Karpas-422 (cell line): ENCODE measurements around the gene GAS7. TPM values are rescaled to one million over a fixed set of nuclear protein-coding genes. Genes with fewer than 3 reads are reported as not detected.
"Not testable (repeated sequence)": the region's sequence is repeated elsewhere in the genome, so short reads cannot be mapped to it uniquely, and the experiment has no call there.

Source experiments
- DNase-seq: peaks from one replicate; pipeline ENCODE4 v3.0.0-alpha.2; 2015
- H2AFZ ChIP-seq: fragments of 200-600 bp; sonication (generic); 2 replicates; pipeline ENCODE4 v1.6.1; 2014; ENCODE audit warnings: antibody characterized with exemption, low read length, mixed read lengths
- H3K27ac ChIP-seq: fragments of 200-600 bp; sonication (generic); 2 replicates; pipeline ENCODE4 v1.5.1; 2014; ENCODE audit warnings: mild to moderate bottlenecking, low read length, moderate library complexity
- H3K27me3 ChIP-seq: fragments of 200-600 bp; sonication (generic); 2 replicates; pipeline ENCODE4 v1.6.1; 2014; ENCODE audit warnings: low read length, mixed read lengths
- H3K36me3 ChIP-seq: fragments of 200-600 bp; sonication (generic); 2 replicates; pipeline ENCODE4 v1.6.1; 2014; ENCODE audit warnings: low read length, mixed read lengths; ENCODE audit not compliant: insufficient read depth
- H3K4me1 ChIP-seq: fragments of 200-600 bp; sonication (generic); 2 replicates; pipeline ENCODE4 v1.6.1; 2014; ENCODE audit warnings: mild to moderate bottlenecking, low read length, mixed read lengths
- H3K4me2 ChIP-seq: fragments of 200-600 bp; sonication (generic); 2 replicates; pipeline ENCODE4 v1.6.1; 2014; ENCODE audit warnings: low read length, low read depth, mild to moderate bottlenecking; ENCODE audit not compliant: poor library complexity, severe bottlenecking
- H3K4me3 ChIP-seq: fragments of 200-600 bp; sonication (generic); 2 replicates; pipeline ENCODE4 v1.5.1; 2014; ENCODE audit warnings: mild to moderate bottlenecking, antibody characterized with exemption, low read length, mixed read lengths
- H3K79me2 ChIP-seq: fragments of 200-600 bp; sonication (generic); 2 replicates; pipeline ENCODE4 v1.6.1; 2014; ENCODE audit warnings: mild to moderate bottlenecking, low read length, mixed read lengths
- H3K9ac ChIP-seq: fragments of 200-600 bp; sonication (generic); 2 replicates; pipeline ENCODE4 v1.6.0; 2014; ENCODE audit warnings: low read length
- H3K9me2 ChIP-seq: fragments of 200-600 bp; sonication (generic), shearing (Covaris generic); replicated peaks from 2 replicates; pipeline ENCODE4 v1.6.0; 2014; ENCODE audit warnings: mild to moderate bottlenecking, low read length, moderate library complexity; ENCODE audit not compliant: insufficient read depth
- H3K9me3 ChIP-seq: fragments of 300-700, 200-600 bp; sonication (generic); 2 replicates; pipeline ENCODE4 v1.6.1; 2014; ENCODE audit warnings: low read length, mixed read lengths
- H4K20me1 ChIP-seq: fragments of 200-600 bp; sonication (generic); 2 replicates; pipeline ENCODE4 v1.6.1; 2014; ENCODE audit warnings: mild to moderate bottlenecking, antibody characterized with exemption, low read length, low read depth; ENCODE audit not compliant: insufficient read depth
- total RNA-seq: library from RNA; depleted of rRNA; stranded (reverse); fragments of >200 nt; shearing (Covaris generic); gene quantifications from 2 replicates; pipeline ENCODE4 v1.2.3, GENCODE V29; 2014; ENCODE audit warnings: low replicate concordance

The GAS7 gene
- total RNA-seq, 1 experiment from 2014 or later: 79.9 TPM

DNA sequence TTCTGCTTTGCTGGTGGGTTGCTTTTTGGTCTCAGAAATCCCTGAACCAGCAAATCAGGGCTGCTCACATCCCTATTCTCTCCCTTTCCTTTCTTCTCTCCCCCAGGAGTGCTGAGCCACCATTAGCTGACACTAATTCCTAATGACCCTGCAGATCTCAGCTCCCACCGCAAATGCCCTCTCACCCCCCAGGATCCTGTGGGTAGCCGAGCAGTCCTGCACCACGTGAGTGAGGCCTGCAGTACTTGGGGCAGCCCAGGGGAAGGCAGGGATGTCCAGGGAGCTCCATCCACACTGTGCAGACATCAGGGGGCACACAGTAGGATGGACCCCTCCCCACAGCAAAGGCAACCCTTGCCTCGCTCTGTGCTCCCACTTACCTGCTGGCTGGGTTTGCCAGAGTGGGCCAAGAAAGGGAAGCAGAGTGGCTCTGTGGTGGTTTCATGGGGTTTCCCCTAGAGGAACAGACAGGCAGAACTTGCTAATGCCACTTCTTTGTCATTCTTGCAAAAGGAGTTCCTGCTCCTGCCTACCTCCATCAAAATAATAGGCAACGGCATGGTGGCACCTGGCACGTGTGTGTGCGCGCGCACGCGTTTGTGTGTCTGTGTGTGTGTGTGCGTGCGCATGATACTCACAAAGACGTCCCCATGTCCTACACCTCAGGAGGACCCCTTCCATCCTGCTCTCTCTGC, 135.6 kb downstream of the GAS7 start:
- H3K4me3 ChIP-seq: peak overlapping the region; percentile 41; the same call in 1 of the 2 replicates
- no peaks in the 10 kb centered on the region for H3K79me2 ChIP-seq
- H3K27ac ChIP-seq: peak overlapping the region; percentile 59
- peak overlapping the region; percentile 59 for H2AFZ ChIP-seq
- no peaks in the 10 kb centered on the region for H4K20me1 ChIP-seq
- no peaks in the 10 kb centered on the region for H3K27me3 ChIP-seq
- DNase-seq: peak; percentile 71
- peaks cover 58% of the 10 kb centered on the region for H3K4me1 ChIP-seq
- H3K9me3 ChIP-seq: peaks cover 7% of the 10 kb centered on the region; the same call in 1 of the 2 replicates
- H3K4me2 ChIP-seq: peak overlapping the region; percentile 70
- peak overlapping the region; percentile 71 for H3K9ac ChIP-seq
- H3K36me3 ChIP-seq: no peaks in the 10 kb centered on the region; the same call in 1 of the 2 replicates
- H3K9me2 ChIP-seq: no peaks in the 10 kb centered on the region

DNA sequence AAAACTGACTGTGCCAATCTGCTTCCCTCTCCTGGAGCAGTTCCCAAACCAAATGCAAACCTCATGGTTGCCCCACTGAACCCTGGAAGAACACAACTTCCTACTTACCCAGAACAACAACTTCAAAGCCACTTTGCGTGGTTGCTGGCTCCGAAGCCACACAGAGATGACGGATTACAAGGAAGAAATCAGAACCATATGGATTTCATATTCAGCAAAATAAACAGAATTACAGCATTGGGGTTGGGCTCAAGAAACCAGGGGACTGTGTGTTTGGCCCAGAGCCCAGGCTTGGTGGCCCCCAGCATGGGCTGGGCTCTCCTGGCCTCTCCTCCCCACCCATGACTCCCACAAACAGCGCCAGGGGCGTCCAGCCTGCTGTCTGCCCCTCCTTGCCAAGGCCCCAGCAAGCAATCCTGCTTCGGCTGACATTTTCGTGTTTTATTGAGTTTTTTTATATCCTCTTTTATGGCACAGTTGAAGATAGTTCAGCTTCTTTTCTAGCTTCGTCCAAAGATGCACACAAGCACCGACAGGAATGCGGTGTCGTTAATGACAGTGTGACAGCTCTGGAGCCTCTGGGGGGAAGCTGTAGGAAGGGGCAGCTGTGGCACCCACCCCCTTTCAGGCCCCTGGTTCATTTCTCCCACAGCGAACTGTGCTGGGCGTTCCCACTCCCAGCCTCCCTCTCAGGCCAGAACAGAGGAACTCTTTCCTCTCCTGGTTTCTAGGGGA, 137.1 kb downstream of the GAS7 start:
- peaks cover 58% of the 10 kb centered on the region for H3K4me1 ChIP-seq
- H3K4me3 ChIP-seq: no peak overlapping the region
- no peaks in the 10 kb centered on the region for H3K27me3 ChIP-seq
- H3K36me3 ChIP-seq: no peaks in the 10 kb centered on the region; the same call in 1 of the 2 replicates
- H3K9me2 ChIP-seq: no peaks in the 10 kb centered on the region
- peak overlapping the region; percentile 98 for H3K27ac ChIP-seq
- H4K20me1 ChIP-seq: no peaks in the 10 kb centered on the region
- H2AFZ ChIP-seq: no peak overlapping the region
- H3K9me3 ChIP-seq: peaks cover 7% of the 10 kb centered on the region; the same call in 1 of the 2 replicates
- H3K4me2 ChIP-seq: peak overlapping the region; percentile 67
- DNase-seq: no peak
- H3K79me2 ChIP-seq: no peaks in the 10 kb centered on the region
- peak overlapping the region; percentile 65 for H3K9ac ChIP-seq

DNA sequence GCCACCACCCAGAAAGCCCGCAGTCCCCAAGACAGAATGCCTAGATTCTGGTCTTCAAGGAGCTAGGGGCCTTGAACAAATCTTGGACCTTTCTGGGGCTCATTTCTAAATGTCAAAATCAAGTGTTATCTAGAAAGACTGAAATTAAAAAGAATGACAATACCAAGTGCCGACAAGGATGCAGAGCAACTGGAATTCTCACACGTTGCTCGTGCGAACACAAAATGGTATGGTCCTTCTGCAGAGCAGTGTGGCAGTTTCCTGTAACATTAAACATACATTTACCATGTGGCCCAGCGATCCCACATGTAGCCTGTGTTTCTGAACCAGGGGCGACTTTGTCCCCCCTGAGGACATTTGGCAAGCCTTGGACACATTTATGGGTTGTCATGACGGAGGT, 137.9 kb downstream of the GAS7 start:
- H3K9me3 ChIP-seq: peaks cover 7% of the 10 kb centered on the region; the same call in 1 of the 2 replicates
- H3K4me1 ChIP-seq: peaks cover 59% of the 10 kb centered on the region
- no peaks in the 10 kb centered on the region for H4K20me1 ChIP-seq
- no peak overlapping the region for H2AFZ ChIP-seq
- no peaks in the 10 kb centered on the region for H3K27me3 ChIP-seq
- H3K9me2 ChIP-seq: no peaks in the 10 kb centered on the region
- H3K4me3 ChIP-seq: peak overlapping the region; percentile 40; the same call in 1 of the 2 replicates
- no peaks in the 10 kb centered on the region; the same call in 1 of the 2 replicates for H3K36me3 ChIP-seq
- peak overlapping the region; percentile 65 for H3K9ac ChIP-seq
- no peaks in the 10 kb centered on the region for H3K79me2 ChIP-seq
- H3K27ac ChIP-seq: peak overlapping the region; percentile 98
- DNase-seq: peak; percentile 61
- peak overlapping the region; percentile 67 for H3K4me2 ChIP-seq

DNA sequence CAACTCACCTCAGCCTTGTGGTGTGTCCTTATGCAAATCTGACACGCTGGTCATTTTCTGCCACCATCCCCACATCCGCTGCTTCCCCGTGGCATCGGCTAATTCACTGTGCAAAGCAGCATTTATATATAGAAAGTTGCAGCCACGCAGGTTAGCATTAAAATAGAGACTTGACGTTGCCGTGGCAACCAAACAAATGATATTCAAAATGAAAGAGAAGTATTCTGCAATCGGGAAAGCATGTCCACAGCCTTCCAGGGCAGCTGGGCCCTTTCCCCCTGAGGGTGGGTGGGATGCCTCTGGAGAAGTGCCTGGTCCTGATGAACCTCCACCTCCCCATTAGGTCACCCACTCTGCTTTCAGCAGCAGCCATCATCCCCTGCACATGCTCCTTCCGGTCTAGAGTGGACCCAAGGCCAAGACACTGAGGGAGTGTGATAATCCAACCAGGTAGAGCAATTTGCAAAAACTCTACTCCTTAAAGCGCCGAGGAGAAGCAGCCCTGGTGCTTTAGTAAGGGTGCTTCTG, 138.7 kb downstream of the GAS7 start:
- Histone ChIP-seq H3K9ac (peak overlapping the region; percentile 77), H3K36me3 (no peaks in the 10 kb centered on the region; the same call in 1 of the 2 replicates), H3K27me3 (no peaks in the 10 kb centered on the region), H3K27ac (peak overlapping the region; percentile 98), H3K79me2 (no peaks in the 10 kb centered on the region), H3K4me1 (peaks cover 67% of the 10 kb centered on the region), H3K4me3 (peak overlapping the region; percentile 40), H3K4me2 (peak overlapping the region; percentile 74), H3K9me3 (peaks cover 1% of the 10 kb centered on the region; the same call in 1 of the 2 replicates), H3K9me2 (no peaks in the 10 kb centered on the region), H2AFZ (no peak overlapping the region), H4K20me1 (no peaks in the 10 kb centered on the region)
- DNase-seq: peak; percentile 99

DNA sequence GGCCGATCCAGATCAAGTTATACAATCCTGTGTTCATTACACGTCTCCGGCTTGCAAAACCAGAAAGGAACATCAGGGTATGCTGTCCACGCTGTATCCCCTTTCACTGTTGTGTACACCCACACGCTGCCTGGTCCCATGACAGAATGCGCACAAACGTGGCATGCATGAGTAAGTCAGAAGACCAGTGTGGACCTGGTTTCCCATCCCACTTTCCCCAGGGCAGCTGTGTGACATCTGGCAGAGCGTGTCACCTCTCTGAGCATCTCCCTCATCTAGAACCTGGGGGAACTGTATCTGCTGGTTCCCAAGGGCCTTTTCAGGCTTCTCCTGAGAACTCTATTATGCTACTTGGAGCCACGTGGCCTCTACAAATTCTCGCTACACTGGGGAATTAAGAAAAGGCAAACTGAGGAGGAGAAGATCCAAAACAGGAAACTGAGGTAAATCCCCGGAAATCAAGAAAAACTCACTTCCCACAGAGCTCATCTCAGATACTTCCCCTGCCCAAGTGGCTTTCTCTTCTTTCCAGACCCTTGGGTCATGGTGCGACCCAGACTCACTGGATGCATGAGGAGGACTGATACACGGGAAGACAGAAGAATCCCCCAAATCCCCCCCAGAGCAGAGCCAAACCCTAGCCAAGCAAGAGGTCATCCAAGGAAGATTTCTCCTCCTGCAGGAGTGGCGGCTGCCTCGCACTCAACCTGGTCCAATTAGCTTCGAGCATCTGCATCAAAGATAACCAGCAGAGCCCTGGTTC, 139.3 kb downstream of the GAS7 start:
- H3K4me2 ChIP-seq: peak overlapping the region; percentile 74
- peak; percentile 83 for DNase-seq

DNA sequence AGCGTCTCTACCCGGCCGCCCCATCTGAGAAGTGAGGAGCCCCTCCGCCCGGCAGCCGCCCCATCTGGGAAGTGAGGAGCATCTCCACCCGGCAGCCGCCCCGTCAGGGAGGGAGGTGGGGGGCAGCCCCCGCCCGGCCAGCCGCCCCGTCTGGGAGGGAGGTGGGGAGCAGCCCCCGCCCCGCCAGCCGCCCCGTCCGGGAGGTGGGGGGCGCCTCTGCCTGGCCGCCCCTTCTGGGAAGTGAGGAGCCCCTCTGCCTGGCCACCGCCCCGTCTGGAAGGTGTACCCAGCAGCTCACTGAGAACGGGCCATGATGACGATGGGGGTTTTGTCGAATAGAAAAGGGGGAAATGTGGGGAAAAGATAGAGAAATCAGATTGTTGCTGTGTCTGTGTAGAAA, 140.9 kb downstream of the GAS7 start:
- not testable (repeated sequence) for H3K9me2 ChIP-seq, H3K36me3 ChIP-seq, H2AFZ ChIP-seq, DNase-seq, H3K27ac ChIP-seq, H3K27me3 ChIP-seq, H3K9ac ChIP-seq, H3K4me3 ChIP-seq, H3K79me2 ChIP-seq, H4K20me1 ChIP-seq, H3K9me3 ChIP-seq, H3K4me2 ChIP-seq
- peaks cover 77% of the 10 kb centered on the region for H3K4me1 ChIP-seq

More for the DNA sequence above, 139.3 kb downstream of the GAS7 start:
- H4K20me1 ChIP-seq: no peaks in the 10 kb centered on the region
- peak overlapping the region; percentile 56 for H3K4me3 ChIP-seq
- H3K9ac ChIP-seq: peak overlapping the region; percentile 77
- peaks cover 74% of the 10 kb centered on the region for H3K4me1 ChIP-seq
- no peaks in the 10 kb centered on the region for H3K36me3 ChIP-seq
- H3K9me2 ChIP-seq: no peaks in the 10 kb centered on the region
- H3K79me2 ChIP-seq: no peaks in the 10 kb centered on the region
- no peaks in the 10 kb centered on the region for H3K9me3 ChIP-seq
- H3K27me3 ChIP-seq: no peaks in the 10 kb centered on the region
- peak overlapping the region; percentile 98 for H3K27ac ChIP-seq
- H2AFZ ChIP-seq: no peak overlapping the region

DNA sequence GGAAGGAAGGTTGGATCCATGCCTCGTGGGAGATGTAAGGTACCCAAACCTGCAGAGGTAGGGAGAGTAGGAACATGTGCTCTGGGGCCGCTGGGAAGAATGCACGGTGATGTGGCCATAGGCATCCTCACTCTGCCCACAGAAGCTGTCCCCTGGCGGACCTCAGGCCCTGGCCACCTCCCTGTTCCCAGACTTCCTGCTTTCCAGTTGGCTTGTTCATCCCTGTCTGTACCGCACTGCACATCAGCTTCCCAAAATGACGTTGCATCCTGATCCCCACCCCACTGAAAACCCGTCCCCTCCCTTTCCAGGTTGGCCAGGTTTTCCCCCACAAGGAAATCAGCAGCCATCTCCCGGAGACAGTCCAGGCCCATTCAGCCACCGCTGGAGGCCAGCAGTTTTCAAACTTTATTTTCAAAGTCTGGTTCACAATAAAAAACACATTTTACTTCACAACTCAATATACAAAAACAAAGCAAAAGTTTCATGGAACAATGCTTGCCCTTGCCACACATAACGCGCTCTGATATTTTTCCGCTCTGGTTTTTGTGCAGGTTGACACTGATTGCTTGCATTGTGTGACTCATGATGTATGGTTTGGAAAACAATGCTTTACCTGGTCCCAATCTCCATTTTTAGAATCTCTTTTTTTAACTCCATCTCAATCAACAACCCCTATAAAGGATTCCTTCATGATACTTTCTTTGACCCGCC, 143.0 kb downstream of the GAS7 start:
- no peak overlapping the region for H3K4me3 ChIP-seq
- H3K9me3 ChIP-seq: no peaks in the 10 kb centered on the region
- no peak overlapping the region for H3K4me2 ChIP-seq
- H2AFZ ChIP-seq: no peak overlapping the region
- H3K9me2 ChIP-seq: no peaks in the 10 kb centered on the region
- H4K20me1 ChIP-seq: no peaks in the 10 kb centered on the region
- H3K27me3 ChIP-seq: no peaks in the 10 kb centered on the region
- peaks cover 19% of the 10 kb centered on the region for H3K79me2 ChIP-seq
- H3K27ac ChIP-seq: no peak overlapping the region
- no peak overlapping the region for H3K9ac ChIP-seq
- H3K4me1 ChIP-seq: peaks cover 76% of the 10 kb centered on the region
- H3K36me3 ChIP-seq: no peaks in the 10 kb centered on the region
- no peak for DNase-seq
